ENCODE data around the gene CIRBP. TPM values are rescaled to one million over a fixed set of nuclear protein-coding genes. Genes with fewer than 3 reads are reported as not detected.

Gene CIRBP
- total and polyA plus RNA-seq, 7 donors = 129 to 1,004 (median 602) TPM

DNA sequence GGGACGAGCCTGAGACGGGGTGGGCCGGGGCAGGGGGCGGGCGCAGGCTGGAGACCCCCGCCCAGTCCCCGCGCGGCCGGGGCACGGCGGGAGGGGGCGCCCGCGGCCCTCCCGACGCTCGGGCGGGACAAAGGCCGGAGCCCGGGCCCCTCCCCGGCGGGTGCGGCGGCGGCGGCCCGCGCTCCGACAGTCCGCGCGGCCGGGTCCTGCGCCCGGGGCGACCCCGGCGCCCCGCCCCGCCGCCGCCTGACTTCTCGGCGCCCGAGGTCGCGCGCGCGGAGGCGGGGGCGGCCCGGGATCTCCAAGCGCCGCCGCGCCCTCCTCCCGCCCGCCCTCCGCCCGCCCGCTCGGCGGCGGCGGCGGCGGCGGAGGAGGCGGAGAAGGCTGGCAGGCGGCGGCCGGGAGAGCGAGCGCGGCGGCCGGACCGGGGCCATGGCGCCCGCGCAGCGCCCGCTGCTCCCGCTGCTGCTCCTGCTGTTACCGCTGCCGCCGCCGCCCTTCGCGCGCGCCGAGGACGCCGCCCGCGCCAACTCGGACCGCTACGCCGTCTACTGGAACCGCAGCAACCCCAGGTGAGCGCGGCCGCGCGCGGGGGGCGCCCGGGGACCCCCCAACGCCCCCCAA is 16.7 kb downstream of the CIRBP start, which contains the start of gene EFNA2:
EFNA2 (plus strand) TSS at position 137 of the 624 bp plus-strand sequence; CDS start at position 433, 296 bp downstream.
- 1% methylated on average over 113 of the region's 113 CpGs for WGBS, 2 donors
- H3K27ac ChIP-seq = no peak within 1 kb of the TSS
- DNase-seq = no peak
- intact Hi-C loops (cut with DNase I) = no loop called here
- H3K4me1 ChIP-seq = peaks cover 0 to 10% (median 5%) of the 10 kb centered on the region in 4 donors
- H3K4me3 ChIP-seq = peak within 1 kb of the TSS in 2 of 4 donors; percentile 8 to 10
- H3K9me3 ChIP-seq = no peaks in the 10 kb centered on the region
- no peak for TF ChIP-seq EP300 (IDR thresholded peaks at IDR 0.05)
- TF ChIP-seq POLR2AphosphoS5 (IDR thresholded peaks at IDR 0.05) = no peak
- no peak for TF ChIP-seq CTCF (IDR thresholded peaks at IDR 0.05)
- TF ChIP-seq POLR2A (IDR thresholded peaks at IDR 0.05) = no peak
- H3K27me3 ChIP-seq = peaks cover 50 to 79% (median 73%) of the 10 kb centered on the region in 3 donors
- H3K36me3 ChIP-seq = no peaks in the 10 kb centered on the region

GRCh38 chr19:1286487-1287353 is 17.6 kb downstream of the CIRBP start:
- no peak for DNase-seq
- no peak overlapping the region for H3K27ac ChIP-seq
- H3K4me1 ChIP-seq = peaks cover 0 to 10% (median 5%) of the 10 kb centered on the region in 4 donors
- H3K36me3 ChIP-seq = no peaks in the 10 kb centered on the region
- intact Hi-C loops (cut with DNase I) = no loop called here
- peaks cover 50 to 87% (median 82%) of the 10 kb centered on the region in 3 donors for H3K27me3 ChIP-seq
- H3K4me3 ChIP-seq = peak overlapping the region in 1 of 4 donors; percentile 8
- TF ChIP-seq POLR2AphosphoS5 (IDR thresholded peaks at IDR 0.05) = no peak
- H3K9me3 ChIP-seq = no peaks in the 10 kb centered on the region
- WGBS, 2 donors = 8 to 31% methylated on average over 38 of the region's 38 CpGs

GRCh38 chr19:1287354-1288225 is 18.5 kb downstream of the CIRBP start:
- Histone ChIP-seq H3K27me3 (peaks cover 50 to 96% (median 90%) of the 10 kb centered on the region in 3 donors), H3K4me1 (peaks cover 0 to 10% (median 5%) of the 10 kb centered on the region in 4 donors), H3K9me3 (no peaks in the 10 kb centered on the region), H3K36me3 (no peaks in the 10 kb centered on the region), H3K4me3 (no peak overlapping the region), H3K27ac (no peak overlapping the region)
- no peak for TF ChIP-seq EP300 (IDR thresholded peaks at IDR 0.05)
- TF ChIP-seq CTCF (IDR thresholded peaks at IDR 0.05) = no peak
- TF ChIP-seq POLR2AphosphoS5 (IDR thresholded peaks at IDR 0.05) = no peak
- TF ChIP-seq POLR2A (IDR thresholded peaks at IDR 0.05) = no peak
- WGBS, 2 donors = 40 to 60% methylated on average over 55 of the region's 55 CpGs
- intact Hi-C loops (cut with DNase I) = no loop called here
- DNase-seq = no peak

DNA sequence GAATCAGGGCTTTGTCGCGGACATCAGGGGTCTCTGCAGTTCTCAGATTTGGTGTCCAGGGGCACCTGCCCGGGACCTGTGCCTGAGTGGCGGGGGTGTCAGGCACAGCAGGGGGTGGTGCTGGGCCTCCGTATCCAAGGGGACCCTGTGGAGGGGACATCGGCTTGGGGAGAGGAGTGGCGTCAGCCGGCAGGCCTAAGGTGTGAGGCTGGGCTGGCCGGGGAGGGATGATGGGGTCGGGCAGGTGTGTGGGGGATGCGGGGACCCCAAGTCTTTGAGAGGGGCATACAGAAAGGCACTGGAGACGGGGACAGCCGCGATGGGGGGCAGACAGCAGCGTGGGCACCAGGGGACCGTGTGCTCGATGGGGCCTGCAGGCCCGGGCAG is 19.1 kb downstream of the CIRBP start:
- Histone ChIP-seq H3K4me1 (peaks cover 0 to 10% (median 5%) of the 10 kb centered on the region in 4 donors), H3K36me3 (no peaks in the 10 kb centered on the region), H3K4me3 (no peak overlapping the region), H3K9me3 (no peaks in the 10 kb centered on the region), H3K27me3 (peaks cover 44 to 97% (median 90%) of the 10 kb centered on the region in 3 donors), H3K27ac (no peak overlapping the region)
- TF ChIP-seq POLR2A (IDR thresholded peaks at IDR 0.05) (no peak), POLR2AphosphoS5 (IDR thresholded peaks at IDR 0.05) (no peak)
- DNase-seq = no peak
- intact Hi-C loops (cut with DNase I) = no loop called here
- 89 to 91% methylated on average over 18 of the region's 18 CpGs for WGBS, 2 donors

DNA sequence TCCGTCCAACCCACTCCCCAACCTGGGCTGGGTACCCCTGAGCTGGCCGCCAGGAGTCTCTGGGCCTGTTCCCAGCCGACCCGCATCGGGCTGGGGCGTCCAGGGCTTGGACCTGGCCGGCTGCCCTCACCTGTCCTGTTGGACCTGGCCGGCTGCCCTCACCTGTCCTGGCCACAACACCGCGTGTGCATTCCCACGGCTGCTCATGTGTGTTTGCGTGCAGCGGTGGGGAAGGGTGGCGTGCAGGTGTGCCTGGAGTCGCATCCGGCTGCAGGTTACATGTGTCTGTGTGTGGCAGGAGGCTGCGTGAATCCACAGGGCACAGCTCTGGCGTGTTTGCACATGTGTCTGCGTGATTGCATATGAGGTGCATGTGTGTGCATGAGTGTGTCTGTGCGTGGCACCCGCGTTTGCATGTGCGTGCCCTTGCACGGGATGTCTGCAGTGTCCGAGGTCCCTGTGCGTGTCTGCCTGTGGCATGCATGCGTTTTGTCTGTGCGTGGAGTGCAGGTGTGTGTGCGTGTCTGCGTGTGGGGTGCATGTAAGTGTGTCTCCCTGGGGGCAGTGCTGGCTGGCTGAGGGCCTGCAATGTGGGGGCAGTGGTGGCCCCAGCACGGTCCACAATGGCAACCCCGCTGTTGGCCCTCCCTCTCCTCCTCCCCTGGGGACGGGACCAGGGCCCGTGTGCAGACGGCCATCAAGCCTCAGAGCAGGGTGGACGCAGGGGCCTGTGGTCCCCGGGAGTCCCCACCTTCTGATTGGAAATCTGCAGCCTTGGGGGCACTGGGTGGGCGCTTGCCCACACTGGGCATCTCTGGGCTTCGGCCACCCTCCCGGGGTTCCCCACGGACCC is 19.9 kb downstream of the CIRBP start:
- no peak for TF ChIP-seq CTCF (IDR thresholded peaks at IDR 0.05)
- no peak for TF ChIP-seq POLR2A (IDR thresholded peaks at IDR 0.05)
- no peak for TF ChIP-seq EP300 (IDR thresholded peaks at IDR 0.05)
- TF ChIP-seq POLR2AphosphoS5 (IDR thresholded peaks at IDR 0.05) = no peak
- Histone ChIP-seq H3K4me1 (peaks cover 0 to 10% (median 5%) of the 10 kb centered on the region in 4 donors), H3K9me3 (no peaks in the 10 kb centered on the region), H3K27me3 (peaks cover 38 to 97% (median 90%) of the 10 kb centered on the region in 3 donors), H3K4me3 (no peak overlapping the region), H3K36me3 (no peaks in the 10 kb centered on the region), H3K27ac (no peak overlapping the region)
- DNase-seq = no peak
- intact Hi-C loops (cut with DNase I) = no loop called here
- WGBS, 2 donors = 78 to 86% methylated on average over 41 of the region's 41 CpGs
